Caco-2 (cell line): Measurements from ENCODE around the gene PTPRN2. TPM values are rescaled to one million over a fixed set of nuclear protein-coding genes. Genes with fewer than 3 reads are reported as not detected.

Source experiments
- BruUV-seq: library from RNA; stranded (reverse); fragments of 400-500 nt; replicated peaks from 2 replicates; lab custom pipeline; 2021; lab: Mats Ljungman, UMichigan
- CTCF ChIA-PET: fragments of 300-600 bp; sonication (Branson Sonifier 250); formaldehyde crosslinking; loops from one replicate; lab custom pipeline; 2022; ENCODE audit warnings: antibody characterized with exemption; lab: Charles Lee
- POLR2A ChIA-PET: fragments of 300-600 bp; sonication (Branson Sonifier 250); formaldehyde crosslinking; loops from one replicate; lab custom pipeline; 2022; ENCODE audit warnings: antibody characterized with exemption; lab: Charles Lee
- DNase-seq, 2 experiments: peaks; one replicate each; pipeline versions ENCODE4 v3.0.0 to v3.0.0-alpha.2; 2020 to 2022
- H3K27me3 ChIP-seq: replicated peaks from 2 replicates; pipeline ENCODE4 v1.6.0; 2011; ENCODE audit warnings: low read length; ENCODE audit not compliant: control insufficient read depth, insufficient read depth
- H3K36me3 ChIP-seq: 2 replicates; pipeline ENCODE4 v1.5.1; 2011; ENCODE audit warnings: low read length; ENCODE audit not compliant: control insufficient read depth, insufficient read depth
- H3K4me1 ChIP-seq: fragments of 250-450 bp; sonication (Bioruptor Pico); 2 replicates; pipeline ENCODE4 v1.5.1; 2020; ENCODE audit warnings: mild to moderate bottlenecking
- H3K4me3 ChIP-seq: 2 replicates; pipeline ENCODE4 v1.5.1; 2011; ENCODE audit warnings: low read depth, mild to moderate bottlenecking, control low read depth, low read length
- H3K9me3 ChIP-seq: fragments of 250-450 bp; sonication (Bioruptor Pico); 2 replicates; pipeline ENCODE4 v1.5.1; 2020; ENCODE audit warnings: mild to moderate bottlenecking, moderate library complexity
- H3K27ac Mint-ChIP-seq: one replicate; pipeline ENCODE4 v1.8.0; 2022; ENCODE audit warnings: mixed read lengths; ENCODE audit not compliant: unreplicated experiment
- H3K27me3 Mint-ChIP-seq: one replicate; pipeline ENCODE4 v1.8.0; 2022; ENCODE audit warnings: mixed read lengths; ENCODE audit not compliant: insufficient read depth, unreplicated experiment
- H3K36me3 Mint-ChIP-seq: one replicate; pipeline ENCODE4 v1.8.0; 2022; ENCODE audit warnings: mild to moderate bottlenecking, mixed read lengths; ENCODE audit not compliant: insufficient read depth, unreplicated experiment
- H3K4me1 Mint-ChIP-seq: one replicate; pipeline ENCODE4 v1.8.0; 2022; ENCODE audit warnings: low read depth, mixed read lengths; ENCODE audit not compliant: unreplicated experiment
- H3K4me3 Mint-ChIP-seq: one replicate; pipeline ENCODE4 v1.8.0; 2022; ENCODE audit warnings: mild to moderate bottlenecking, moderate library complexity, mixed read lengths; ENCODE audit not compliant: unreplicated experiment
- H3K9me3 Mint-ChIP-seq: one replicate; pipeline ENCODE4 v1.8.0; 2022; ENCODE audit warnings: mixed read lengths; ENCODE audit not compliant: unreplicated experiment
- CTCF ChIP-seq, 2 experiments: fragments of 200-600 bp in 1 of 2; IDR thresholded peaks; 1 replicate in 1 of 2; 2 replicates in 1 of 2; pipeline versions ENCODE4 v1.5.1 to v1.8.0; 2011 to 2022; ENCODE audit warnings: antibody characterized with exemption in 1 of 2, control low read depth in 1 of 2, inconsistent platforms in 1 of 2, low read depth in 1 of 2, low read length in 1 of 2, mild to moderate bottlenecking in 1 of 2, moderate library complexity in 1 of 2; ENCODE audit not compliant: insufficient read depth in 1 of 2, severe bottlenecking in 1 of 2, unreplicated experiment in 1 of 2
- intact Hi-C: fragments of 100-400 bp; cut with micrococcal nuclease; formaldehyde crosslinking; loops from one replicate; pipeline ENCODE4 v1.10.0; 2022; ENCODE audit not compliant: unreplicated experiment
- total RNA-seq: library from RNA; stranded (reverse); gene quantifications from 2 replicates; pipeline ENCODE4 v1.2.3, GENCODE V29; 2022

PTPRN2 gene
- total RNA-seq, 1 experiment from 2014 or later: 1.4 TPM

- no TSS peak for BruUV-seq
- TF ChIP-seq CTCF (IDR thresholded peaks at IDR 0.05; ENCODE audit: insufficient read depth in 1 of 2, low read depth in 1 of 2, low read length in 1 of 2, severe bottlenecking in 1 of 2, unreplicated experiment in 1 of 2): no peak
- ChIA-PET CTCF (no interaction called here), POLR2A (no interaction called here)
- peaks cover 6% of the 10 kb centered on the region for H3K36me3 Mint-ChIP-seq
- no peak for DNase-seq
- H3K27ac Mint-ChIP-seq: no peak overlapping the region
- peaks cover 16% of the 10 kb centered on the region for H3K9me3 Mint-ChIP-seq
- Histone ChIP-seq H3K4me1 (no peaks in the 10 kb centered on the region), H3K36me3 (no peaks in the 10 kb centered on the region), H3K4me3 (no peak overlapping the region), H3K27me3 (no peaks in the 10 kb centered on the region), H3K9me3 (no peaks in the 10 kb centered on the region)
- H3K27me3 Mint-ChIP-seq: peaks cover 3% of the 10 kb centered on the region
- no peak overlapping the region for H3K4me3 Mint-ChIP-seq
- H3K4me1 Mint-ChIP-seq: no peaks in the 10 kb centered on the region
- intact Hi-C loops: no loop called here
Observed at GRCh38 chr7:157898802-157899505, 688.7 kb downstream of the PTPRN2 start.

- no peak for DNase-seq
- Histone ChIP-seq H3K4me3 (no peak overlapping the region), H3K4me1 (no peaks in the 10 kb centered on the region), H3K36me3 (no peaks in the 10 kb centered on the region), H3K9me3 (no peaks in the 10 kb centered on the region), H3K27me3 (no peaks in the 10 kb centered on the region)
- H3K27ac Mint-ChIP-seq: no peak overlapping the region
- BruUV-seq: no TSS peak
- H3K36me3 Mint-ChIP-seq: peaks cover 6% of the 10 kb centered on the region
- H3K4me3 Mint-ChIP-seq: no peak overlapping the region
- POLR2A ChIA-PET: no interaction called here
- intact Hi-C loops: no loop called here
- H3K27me3 Mint-ChIP-seq: peaks cover 3% of the 10 kb centered on the region
- no peak for TF ChIP-seq CTCF (IDR thresholded peaks at IDR 0.05; ENCODE audit: insufficient read depth in 1 of 2, low read depth in 1 of 2, low read length in 1 of 2, severe bottlenecking in 1 of 2, unreplicated experiment in 1 of 2)
- H3K9me3 Mint-ChIP-seq: peaks cover 16% of the 10 kb centered on the region
- no peaks in the 10 kb centered on the region for H3K4me1 Mint-ChIP-seq
- CTCF ChIA-PET: no interaction called here
Observed at GRCh38 chr7:157898261-157898660, 689.4 kb downstream of the PTPRN2 start.

- Histone ChIP-seq H3K4me3 (no peak overlapping the region), H3K9me3 (no peaks in the 10 kb centered on the region), H3K27me3 (no peaks in the 10 kb centered on the region), H3K36me3 (no peaks in the 10 kb centered on the region), H3K4me1 (no peaks in the 10 kb centered on the region)
- intact Hi-C loops: no loop called here
- Mint-ChIP-seq H3K27ac (no peak overlapping the region), H3K4me1 (no peaks in the 10 kb centered on the region), H3K4me3 (no peak overlapping the region), H3K9me3 (peaks cover 16% of the 10 kb centered on the region), H3K36me3 (peaks cover 1% of the 10 kb centered on the region), H3K27me3 (peaks cover 3% of the 10 kb centered on the region)
- CTCF ChIA-PET: no interaction called here
- no peak for DNase-seq
- BruUV-seq: no TSS peak
- POLR2A ChIA-PET: no interaction called here
- no peak for TF ChIP-seq CTCF (IDR thresholded peaks at IDR 0.05; ENCODE audit: insufficient read depth in 1 of 2, low read depth in 1 of 2, low read length in 1 of 2, severe bottlenecking in 1 of 2, unreplicated experiment in 1 of 2)
Observed at GRCh38 chr7:157897681-157898080, 689.9 kb downstream of the PTPRN2 start.
